Measurements from ENCODE around the gene IL1A. TPM values are rescaled to one million over a fixed set of nuclear protein-coding genes. Genes with fewer than 3 reads are reported as not detected.

IL1A gene
- polyA plus RNA-seq, 3 donors, result 0.06 to 0.09 TPM; not detected in 1

DNA sequence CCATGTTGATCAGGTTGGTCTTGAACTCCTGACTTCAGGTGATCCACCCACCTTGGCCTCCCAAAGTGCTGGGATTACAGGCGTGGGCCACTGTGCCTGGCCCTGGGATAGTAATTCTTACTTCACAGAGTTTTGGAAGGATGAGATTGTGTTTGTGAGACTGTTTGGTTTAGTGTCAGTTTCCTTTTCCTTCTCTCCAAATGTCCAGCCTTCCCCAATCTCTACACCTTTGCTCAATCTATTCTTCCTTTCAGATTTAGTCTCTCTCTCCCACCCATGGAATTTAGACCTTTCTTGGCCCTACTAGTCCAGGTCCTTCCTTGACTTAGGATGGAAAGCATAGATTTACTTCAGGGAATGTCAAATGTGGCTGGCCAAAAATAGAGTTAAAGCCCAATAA is 12.2 kb upstream of the IL1A start:
- DNase-seq (ENCODE audit: extremely low read depth in 1 of 11, low read depth in 9 of 11, low spot score in 4 of 11), result no peak

- DNase-seq (ENCODE audit: extremely low read depth in 1 of 11, low read depth in 9 of 11, low spot score in 4 of 11), result peak in 5 of 11 donors; percentile 28 to 51 (median 33)
Measured at GRCh38 chr2:112795774-112796173, 11.5 kb upstream of the IL1A start.

DNA sequence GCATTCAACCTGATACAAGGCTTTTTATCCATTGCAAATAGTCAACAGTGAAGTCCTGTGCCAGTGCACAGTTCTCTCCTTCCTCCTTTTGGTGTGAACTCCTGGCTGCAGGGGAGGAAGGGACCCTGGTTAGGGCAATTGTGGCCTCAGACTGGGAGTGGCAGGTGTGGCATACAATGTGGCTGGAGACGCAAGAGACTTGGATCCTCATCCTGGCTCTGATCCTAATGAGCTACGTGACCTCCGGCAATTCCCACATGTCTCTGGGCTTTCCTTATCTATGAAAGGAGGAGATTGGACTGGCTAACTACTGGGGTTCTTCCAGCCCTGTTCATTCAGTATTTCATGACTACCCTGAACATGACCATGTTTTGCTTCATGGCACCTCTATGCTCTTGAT is 10.5 kb upstream of the IL1A start:
- DNase-seq (ENCODE audit: extremely low read depth in 1 of 11, low read depth in 9 of 11, low spot score in 4 of 11), result no peak

- DNase-seq (ENCODE audit: extremely low read depth in 1 of 11, low read depth in 9 of 11, low spot score in 4 of 11), result no peak
Measured at GRCh38 chr2:112794131-112794733, 9.9 kb upstream of the IL1A start.

DNA sequence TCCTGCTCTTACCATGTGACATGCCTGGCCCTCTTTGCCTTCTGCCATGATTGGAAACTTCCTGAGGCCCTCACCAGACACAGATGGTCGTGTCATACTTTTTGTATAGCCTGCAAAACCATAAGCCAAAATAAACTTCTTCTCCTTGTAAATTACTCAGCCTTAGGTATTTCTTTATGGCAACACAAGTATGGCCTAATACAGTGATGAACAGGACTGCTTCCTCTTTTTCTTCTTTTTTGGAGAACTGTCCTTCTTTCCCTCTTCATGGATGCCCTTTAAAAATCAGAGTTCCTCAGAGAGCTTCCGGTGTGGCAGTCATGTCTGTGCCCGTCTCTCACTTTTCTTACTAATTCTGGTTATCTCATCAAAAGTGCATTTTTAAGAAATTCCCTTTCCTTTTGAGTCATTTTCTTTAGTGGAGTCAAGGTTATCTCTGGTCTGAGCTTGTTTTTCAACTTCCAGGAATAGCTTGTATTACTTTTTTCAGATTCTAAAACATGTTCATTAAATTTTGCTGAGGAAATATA is 9.2 kb upstream of the IL1A start:
- DNase-seq (ENCODE audit: extremely low read depth in 1 of 11, low read depth in 9 of 11, low spot score in 4 of 11), result no peak

- DNase-seq (ENCODE audit: extremely low read depth in 1 of 11, low read depth in 9 of 11, low spot score in 4 of 11), result no peak
Measured at GRCh38 chr2:112792419-112792818, 8.1 kb upstream of the IL1A start.

DNA sequence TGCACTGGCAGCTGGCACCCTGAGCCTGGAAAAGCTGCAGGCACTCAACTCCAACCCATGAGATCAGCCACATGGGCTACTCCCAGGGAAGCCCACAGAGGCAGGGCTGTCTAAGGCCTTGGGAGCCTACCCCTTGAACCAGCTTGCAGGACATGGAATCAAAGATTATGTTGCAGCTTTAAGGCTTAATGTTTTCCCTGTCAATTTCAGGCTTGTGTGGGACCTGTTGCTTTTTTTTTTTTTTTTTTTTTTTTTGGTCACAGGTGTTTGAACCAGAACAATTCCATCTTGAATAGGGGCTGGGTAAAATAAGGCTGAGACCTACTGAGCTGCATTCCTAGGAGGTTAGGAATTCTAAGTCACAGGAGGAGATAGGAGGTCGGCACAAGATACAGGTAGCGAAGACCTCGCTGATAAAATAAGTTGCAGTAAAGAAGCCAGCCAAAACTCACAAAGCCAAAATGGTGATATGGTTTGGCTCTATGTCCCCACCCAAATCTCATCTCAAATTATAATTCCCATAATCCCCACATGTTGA is 7.5 kb upstream of the IL1A start:
- DNase-seq (ENCODE audit: extremely low read depth in 1 of 11, low read depth in 9 of 11, low spot score in 4 of 11), result no peak

- no peak for DNase-seq (ENCODE audit: extremely low read depth in 1 of 11, low read depth in 9 of 11, low spot score in 4 of 11)
Measured at GRCh38 chr2:112791019-112791418, 6.7 kb upstream of the IL1A start.

DNA sequence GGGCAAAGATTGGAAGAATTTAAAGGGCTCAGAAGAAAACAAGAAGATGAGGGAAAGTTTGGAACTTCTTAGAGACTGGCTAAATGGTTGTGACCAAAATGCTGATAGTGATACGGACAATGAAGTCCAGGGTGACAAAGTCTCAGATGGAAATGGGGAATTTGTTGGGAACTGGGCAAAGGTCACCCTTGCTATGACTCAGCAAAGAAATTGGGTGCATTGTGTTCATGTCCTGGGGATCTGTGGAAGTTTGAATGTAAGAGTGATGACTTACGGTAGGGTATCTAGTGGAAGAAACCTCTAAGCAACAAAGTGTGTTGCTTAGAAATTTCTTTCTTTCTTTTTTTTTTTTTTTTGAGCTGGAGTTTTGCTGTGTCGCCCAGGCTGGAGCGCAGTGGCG is 6.0 kb upstream of the IL1A start:
- no peak for DNase-seq (ENCODE audit: extremely low read depth in 1 of 11, low read depth in 9 of 11, low spot score in 4 of 11)

- no peak for DNase-seq (ENCODE audit: extremely low read depth in 1 of 11, low read depth in 9 of 11, low spot score in 4 of 11)
Measured at GRCh38 chr2:112789186-112789585, 4.9 kb upstream of the IL1A start.

GRCh38 chr2:112788653-112789052 is 4.4 kb upstream of the IL1A start:
- no peak for DNase-seq (ENCODE audit: extremely low read depth in 1 of 11, low read depth in 9 of 11, low spot score in 4 of 11)

- DNase-seq (ENCODE audit: extremely low read depth in 1 of 11, low read depth in 9 of 11, low spot score in 4 of 11), result no peak
Measured at GRCh38 chr2:112787729-112788393, 3.6 kb upstream of the IL1A start.

- DNase-seq (ENCODE audit: extremely low read depth in 1 of 11, low read depth in 9 of 11, low spot score in 4 of 11), result no peak
Measured at GRCh38 chr2:112787294-112787693, 3.0 kb upstream of the IL1A start.

GRCh38 chr2:112783187-112783714 is 1.0 kb downstream of the IL1A start:
- DNase-seq (ENCODE audit: extremely low read depth in 1 of 11, low read depth in 9 of 11, low spot score in 4 of 11), result no peak

DNA sequence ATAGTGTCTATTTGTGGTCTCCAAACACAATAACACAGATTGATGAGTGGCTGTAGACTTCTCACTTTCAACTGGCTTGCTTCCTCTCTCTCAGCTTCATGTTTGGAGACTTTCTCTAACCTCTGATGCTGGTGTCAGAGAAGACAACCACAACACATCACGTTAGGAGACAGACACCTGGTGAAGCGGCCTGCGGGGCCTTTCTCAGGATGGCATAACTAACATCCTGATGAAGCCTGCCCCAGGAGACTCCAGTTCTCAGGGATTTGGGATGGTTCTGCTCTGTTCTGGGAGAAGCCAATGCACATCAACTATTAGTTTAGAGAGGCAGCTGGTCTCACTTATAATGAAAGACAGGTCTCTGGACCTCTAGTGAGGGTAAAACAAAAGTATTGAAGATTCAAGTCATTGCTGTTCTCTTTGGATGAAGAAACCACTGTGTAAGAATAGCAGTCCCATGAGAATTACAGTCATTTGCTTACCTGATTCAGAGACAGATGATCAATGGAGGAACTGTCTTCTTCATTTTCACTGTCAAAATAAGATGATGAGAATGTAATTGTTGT is 2.0 kb downstream of the IL1A start:
- DNase-seq (ENCODE audit: extremely low read depth in 1 of 11, low read depth in 9 of 11, low spot score in 4 of 11), result no peak

- no peak for DNase-seq (ENCODE audit: extremely low read depth in 1 of 11, low read depth in 9 of 11, low spot score in 4 of 11)
Measured at GRCh38 chr2:112779598-112779997, 4.7 kb downstream of the IL1A start.

- DNase-seq (ENCODE audit: extremely low read depth in 1 of 11, low read depth in 9 of 11, low spot score in 4 of 11), result no peak
Measured at GRCh38 chr2:112777036-112777435, 7.3 kb downstream of the IL1A start.

DNA sequence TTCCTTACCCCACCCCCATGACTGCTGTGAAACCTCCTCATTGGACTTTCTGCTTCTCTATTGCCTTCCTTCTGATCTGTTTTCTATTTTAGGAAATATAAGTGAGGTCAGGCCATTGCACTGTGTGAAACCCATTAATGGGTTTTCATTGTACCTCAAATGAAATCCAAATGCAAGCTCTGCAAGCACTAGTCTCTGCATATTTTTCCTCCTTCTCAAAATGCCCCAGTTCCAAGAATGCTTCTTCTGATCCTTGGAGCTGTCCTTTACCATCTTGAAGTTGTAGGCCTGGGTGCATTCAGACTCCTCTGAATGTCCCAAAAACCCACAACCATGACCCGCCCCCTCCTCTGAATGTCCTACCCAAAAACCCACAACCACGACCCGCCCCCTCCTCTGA is 8.2 kb downstream of the IL1A start:
- no peak for DNase-seq (ENCODE audit: extremely low read depth in 1 of 11, low read depth in 9 of 11, low spot score in 4 of 11)

DNA sequence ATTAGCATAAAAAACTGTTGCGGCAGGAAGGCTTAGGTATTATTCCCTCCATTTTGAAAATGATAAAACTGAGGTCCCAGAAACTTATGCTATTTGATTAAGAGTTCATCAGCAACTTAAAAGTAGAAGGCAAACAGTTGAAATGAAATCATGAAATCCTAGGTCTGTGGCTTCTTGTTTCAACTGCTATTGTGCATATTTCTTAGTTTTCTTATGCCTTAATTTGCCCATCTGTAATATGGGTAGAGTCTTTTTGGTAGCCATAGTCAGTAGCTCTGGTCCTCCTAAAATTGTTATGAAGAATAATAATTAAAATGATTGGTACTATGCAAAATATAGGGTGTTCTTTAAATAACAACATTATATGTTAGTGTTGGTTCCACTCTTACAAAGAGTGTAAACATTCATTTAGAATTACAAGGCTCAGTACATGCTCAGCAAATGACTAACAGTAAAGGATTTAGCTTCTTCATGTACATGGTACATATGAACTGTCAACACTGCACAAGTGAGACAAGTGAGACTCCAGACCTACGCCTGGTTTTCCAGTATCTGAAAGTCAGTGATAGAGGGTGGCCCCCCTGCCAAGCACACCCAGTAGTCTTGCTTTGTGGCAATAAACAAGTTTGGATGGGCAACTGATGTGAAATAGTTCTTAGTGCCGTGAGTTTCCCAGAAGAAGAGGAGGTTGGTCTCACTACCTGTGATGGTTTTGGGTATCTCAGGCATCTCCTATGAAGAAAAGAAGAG is 9.6 kb downstream of the IL1A start:
- DNase-seq (ENCODE audit: extremely low read depth in 1 of 11, low read depth in 9 of 11, low spot score in 4 of 11), result no peak
